Measurements from ENCODE around the gene ABCC1. TPM values are rescaled to one million over a fixed set of nuclear protein-coding genes. Genes with fewer than 3 reads are reported as not detected.

Gene ABCC1
- total RNA-seq, 1 experiment from 2014 or later, result 16.1 TPM

- H3K4me1 ChIP-seq (ENCODE audit: insufficient read depth, low read length), result no peaks in the 10 kb centered on the region
- H3K79me2 ChIP-seq (ENCODE audit: low read length), result no peaks in the 10 kb centered on the region
- H3K4me2 ChIP-seq (ENCODE audit: low read length), result no peak overlapping the region
- no peak overlapping the region for H2AFZ ChIP-seq (ENCODE audit: low read length)
- no peak overlapping the region for H3K27ac ChIP-seq (ENCODE audit: low read length)
- DNase-seq (no peak), ATAC-seq (no peak)
- H3F3A ChIP-seq (ENCODE audit: low read length, unreplicated experiment), result no peaks in the 10 kb centered on the region
- TF ChIP-seq EZH2 (IDR thresholded peaks at IDR 0.05; ENCODE audit: low read length, unreplicated experiment) (no peak), CTCF (conservative IDR thresholded peaks at IDR 0.05; ENCODE audit: low read depth, low read length) (no peak), EZH2phosphoT487 (IDR thresholded peaks at IDR 0.05; ENCODE audit: borderline replicate concordance, low read length) (no peak)
- H3K36me3 ChIP-seq (ENCODE audit: low read depth, low read length), result no peaks in the 10 kb centered on the region
- ChIA-PET CTCF (no interaction called here), POLR2A (ENCODE audit: unreplicated experiment) (no interaction called here)
- no peaks in the 10 kb centered on the region for H3K9me2 ChIP-seq (replicated peaks; ENCODE audit: low read length)
- no peaks in the 10 kb centered on the region for H3K27me3 ChIP-seq (ENCODE audit: low read length)
- intact Hi-C loops (cut with micrococcal nuclease), result no loop called here
- no peaks in the 10 kb centered on the region for H3K9me3 ChIP-seq (ENCODE audit: low read length)
- H3K9ac ChIP-seq (ENCODE audit: low read length), result no peak overlapping the region
- BruUV-seq (replicated peaks), result no TSS peak
- H4K20me1 ChIP-seq (ENCODE audit: low read length), result no peaks in the 10 kb centered on the region
- no peak overlapping the region for H3K4me3 ChIP-seq (ENCODE audit: low read length)
Observed at GRCh38 chr16:16158082-16158658, 208.8 kb downstream of the ABCC1 start.

GRCh38 chr16:16158741-16159374, 209.4 kb downstream of the ABCC1 start:
- Histone ChIP-seq H4K20me1 (ENCODE audit: low read length) (no peaks in the 10 kb centered on the region), H2AFZ (ENCODE audit: low read length) (no peak overlapping the region), H3K27me3 (ENCODE audit: low read length) (no peaks in the 10 kb centered on the region), H3K79me2 (ENCODE audit: low read length) (no peaks in the 10 kb centered on the region), H3K4me1 (ENCODE audit: insufficient read depth, low read length) (no peaks in the 10 kb centered on the region), H3K9me2 (replicated peaks; ENCODE audit: low read length) (no peaks in the 10 kb centered on the region), H3K27ac (ENCODE audit: low read length) (no peak overlapping the region), H3K9ac (ENCODE audit: low read length) (no peak overlapping the region), H3K9me3 (ENCODE audit: low read length) (no peaks in the 10 kb centered on the region), H3F3A (ENCODE audit: low read length, unreplicated experiment) (no peaks in the 10 kb centered on the region), H3K4me3 (ENCODE audit: low read length) (no peak overlapping the region), H3K36me3 (ENCODE audit: low read depth, low read length) (no peaks in the 10 kb centered on the region), H3K4me2 (ENCODE audit: low read length) (no peak overlapping the region)
- no peak for ATAC-seq
- peak; percentile 9 for DNase-seq
- ChIA-PET POLR2A (ENCODE audit: unreplicated experiment) (no interaction called here), CTCF (no interaction called here)
- intact Hi-C loops (cut with micrococcal nuclease), result no loop called here
- TF ChIP-seq EZH2phosphoT487 (IDR thresholded peaks at IDR 0.05; ENCODE audit: borderline replicate concordance, low read length) (no peak), EZH2 (IDR thresholded peaks at IDR 0.05; ENCODE audit: low read length, unreplicated experiment) (no peak), CTCF (conservative IDR thresholded peaks at IDR 0.05; ENCODE audit: low read depth, low read length) (no peak)
- no TSS peak for BruUV-seq (replicated peaks)

GRCh38 chr16:16159662-16160061, 210.2 kb downstream of the ABCC1 start:
- no peak for DNase-seq
- CTCF ChIA-PET, result no interaction called here
- Histone ChIP-seq H2AFZ (ENCODE audit: low read length) (no peak overlapping the region), H3K36me3 (ENCODE audit: low read depth, low read length) (no peaks in the 10 kb centered on the region), H3K4me2 (ENCODE audit: low read length) (no peak overlapping the region), H3K9ac (ENCODE audit: low read length) (no peak overlapping the region), H3F3A (ENCODE audit: low read length, unreplicated experiment) (no peaks in the 10 kb centered on the region), H3K27ac (ENCODE audit: low read length) (no peak overlapping the region), H3K9me3 (ENCODE audit: low read length) (no peaks in the 10 kb centered on the region), H3K4me1 (ENCODE audit: insufficient read depth, low read length) (no peaks in the 10 kb centered on the region), H3K4me3 (ENCODE audit: low read length) (no peak overlapping the region), H4K20me1 (ENCODE audit: low read length) (no peaks in the 10 kb centered on the region), H3K79me2 (ENCODE audit: low read length) (no peaks in the 10 kb centered on the region), H3K27me3 (ENCODE audit: low read length) (no peaks in the 10 kb centered on the region), H3K9me2 (replicated peaks; ENCODE audit: low read length) (no peaks in the 10 kb centered on the region)
- intact Hi-C loops (cut with micrococcal nuclease), result no loop called here
- TF ChIP-seq EZH2phosphoT487 (IDR thresholded peaks at IDR 0.05; ENCODE audit: borderline replicate concordance, low read length), result no peak
- TF ChIP-seq CTCF (conservative IDR thresholded peaks at IDR 0.05; ENCODE audit: low read depth, low read length), result no peak
- no peak for TF ChIP-seq EZH2 (IDR thresholded peaks at IDR 0.05; ENCODE audit: low read length, unreplicated experiment)
- POLR2A ChIA-PET (ENCODE audit: unreplicated experiment), result no interaction called here
- BruUV-seq (replicated peaks), result no TSS peak
- no peak for ATAC-seq

Measured in PC-3 (cell line).